NB4 (cell line): ENCODE measurements around the gene SLC35D3.

ENCODE experiments used
- CTCF ChIP-seq: IDR thresholded peaks from one replicate; pipeline ENCODE4 v1.5.1; 2012; ENCODE audit warnings: low read depth, low read length
- POLR2A ChIP-seq: IDR thresholded peaks from 2 replicates; pipeline ENCODE4 v1.6.1; 2011; ENCODE audit warnings: mild to moderate bottlenecking; ENCODE audit not compliant: insufficient read length; ENCODE audit errors: extremely low read depth

GRCh38 chr6:136922685-136923006 is 545 bp downstream of the SLC35D3 start:
- TF ChIP-seq CTCF = no peak
- no peak for TF ChIP-seq POLR2A
